ENCODE results near the gene TNFAIP8. TPM values are rescaled to one million over a fixed set of nuclear protein-coding genes. Genes with fewer than 3 reads are reported as not detected.

Gene TNFAIP8
- total and polyA plus RNA-seq, 10 of the 15 experiments (the other 5 are each of a cell fraction or from before 2014, with no cell fraction given): 124 to 324 (median 177) TPM

DNA sequence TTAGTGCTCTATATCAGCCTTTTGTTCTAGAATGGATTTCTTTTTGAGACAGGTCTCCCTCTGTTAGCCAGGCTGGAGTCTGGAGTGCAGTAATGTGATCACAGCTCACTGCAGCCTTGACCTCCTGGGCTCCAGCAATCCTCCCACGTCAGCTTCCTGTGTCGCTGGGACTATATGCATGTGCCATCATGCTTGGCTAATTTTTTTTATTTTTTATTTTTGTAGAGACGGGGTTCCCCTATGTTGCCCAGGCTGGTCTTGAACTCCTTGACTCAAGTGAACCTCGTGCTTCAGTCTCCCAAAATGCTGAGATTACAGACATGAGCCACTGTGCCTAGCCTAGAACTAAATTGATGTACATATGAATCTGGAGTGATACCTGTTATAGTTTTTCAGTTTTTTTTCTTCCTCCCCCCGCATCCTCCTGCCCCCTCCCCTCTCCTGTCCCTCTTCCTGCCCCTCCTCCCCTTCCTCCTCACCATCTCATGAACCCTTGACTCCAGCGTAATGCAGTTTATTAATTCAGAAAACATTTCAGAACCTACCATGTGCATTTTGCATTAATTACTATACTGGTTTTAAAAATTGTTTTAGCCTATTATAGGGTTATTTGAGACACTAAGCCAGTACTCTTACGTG is 37.4 kb upstream of the TNFAIP8 start (continued):
- TF ChIP-seq, protein P1, sequence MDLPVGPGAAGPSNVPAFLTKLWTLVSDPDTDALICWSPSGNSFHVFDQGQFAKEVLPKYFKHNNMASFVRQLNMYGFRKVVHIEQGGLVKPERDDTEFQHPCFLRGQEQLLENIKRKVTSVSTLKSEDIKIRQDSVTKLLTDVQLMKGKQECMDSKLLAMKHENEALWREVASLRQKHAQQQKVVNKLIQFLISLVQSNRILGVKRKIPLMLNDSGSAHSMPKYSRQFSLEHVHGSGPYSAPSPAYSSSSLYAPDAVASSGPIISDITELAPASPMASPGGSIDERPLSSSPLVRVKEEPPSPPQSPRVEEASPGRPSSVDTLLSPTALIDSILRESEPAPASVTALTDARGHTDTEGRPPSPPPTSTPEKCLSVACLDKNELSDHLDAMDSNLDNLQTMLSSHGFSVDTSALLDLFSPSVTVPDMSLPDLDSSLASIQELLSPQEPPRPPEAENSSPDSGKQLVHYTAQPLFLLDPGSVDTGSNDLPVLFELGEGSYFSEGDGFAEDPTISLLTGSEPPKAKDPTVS (IDR thresholded peaks at IDR 0.05; ENCODE audit: low read depth, low read length): no peak
- TF ChIP-seq IKZF1 (conservative IDR thresholded peaks at IDR 0.05): peak; percentile 57; the same call in 1 of the 2 replicates
- TF ChIP-seq TBL1XR1 (IDR thresholded peaks at IDR 0.05; ENCODE audit: low read depth, low read length): no peak
- TF ChIP-seq RELA (IDR thresholded peaks at IDR 0.05; ENCODE audit: borderline replicate concordance, partially characterized antibody): no peak
- TF ChIP-seq SREBF2 (IDR thresholded peaks at IDR 0.05; ENCODE audit: low read length): no peak
- no peak for TF ChIP-seq CEBPB (IDR thresholded peaks at IDR 0.05; ENCODE audit: borderline replicate concordance in 1 of 2, low read depth in 2 of 2, low read length in 2 of 2)
- no peak for TF ChIP-seq GATAD2B (conservative IDR thresholded peaks at IDR 0.05; ENCODE audit: low read depth)
- TF ChIP-seq, protein P2, sequence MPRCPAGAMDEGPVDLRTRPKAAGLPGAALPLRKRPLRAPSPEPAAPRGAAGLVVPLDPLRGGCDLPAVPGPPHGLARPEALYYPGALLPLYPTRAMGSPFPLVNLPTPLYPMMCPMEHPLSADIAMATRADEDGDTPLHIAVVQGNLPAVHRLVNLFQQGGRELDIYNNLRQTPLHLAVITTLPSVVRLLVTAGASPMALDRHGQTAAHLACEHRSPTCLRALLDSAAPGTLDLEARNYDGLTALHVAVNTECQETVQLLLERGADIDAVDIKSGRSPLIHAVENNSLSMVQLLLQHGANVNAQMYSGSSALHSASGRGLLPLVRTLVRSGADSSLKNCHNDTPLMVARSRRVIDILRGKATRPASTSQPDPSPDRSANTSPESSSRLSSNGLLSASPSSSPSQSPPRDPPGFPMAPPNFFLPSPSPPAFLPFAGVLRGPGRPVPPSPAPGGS (IDR thresholded peaks at IDR 0.05; ENCODE audit: borderline replicate concordance, insufficient read depth, low read depth, low read length, poor library complexity, severe bottlenecking): peak; percentile 52
- no peak for TF ChIP-seq ZNF217 (IDR thresholded peaks at IDR 0.05)
- no peak for TF ChIP-seq CHD2 (IDR thresholded peaks at IDR 0.05; ENCODE audit: borderline replicate concordance, low read depth, low read length)
- no peak for TF ChIP-seq MTA3 (IDR thresholded peaks at IDR 0.05; ENCODE audit: borderline replicate concordance, low read length)
- TF ChIP-seq, protein P3, sequence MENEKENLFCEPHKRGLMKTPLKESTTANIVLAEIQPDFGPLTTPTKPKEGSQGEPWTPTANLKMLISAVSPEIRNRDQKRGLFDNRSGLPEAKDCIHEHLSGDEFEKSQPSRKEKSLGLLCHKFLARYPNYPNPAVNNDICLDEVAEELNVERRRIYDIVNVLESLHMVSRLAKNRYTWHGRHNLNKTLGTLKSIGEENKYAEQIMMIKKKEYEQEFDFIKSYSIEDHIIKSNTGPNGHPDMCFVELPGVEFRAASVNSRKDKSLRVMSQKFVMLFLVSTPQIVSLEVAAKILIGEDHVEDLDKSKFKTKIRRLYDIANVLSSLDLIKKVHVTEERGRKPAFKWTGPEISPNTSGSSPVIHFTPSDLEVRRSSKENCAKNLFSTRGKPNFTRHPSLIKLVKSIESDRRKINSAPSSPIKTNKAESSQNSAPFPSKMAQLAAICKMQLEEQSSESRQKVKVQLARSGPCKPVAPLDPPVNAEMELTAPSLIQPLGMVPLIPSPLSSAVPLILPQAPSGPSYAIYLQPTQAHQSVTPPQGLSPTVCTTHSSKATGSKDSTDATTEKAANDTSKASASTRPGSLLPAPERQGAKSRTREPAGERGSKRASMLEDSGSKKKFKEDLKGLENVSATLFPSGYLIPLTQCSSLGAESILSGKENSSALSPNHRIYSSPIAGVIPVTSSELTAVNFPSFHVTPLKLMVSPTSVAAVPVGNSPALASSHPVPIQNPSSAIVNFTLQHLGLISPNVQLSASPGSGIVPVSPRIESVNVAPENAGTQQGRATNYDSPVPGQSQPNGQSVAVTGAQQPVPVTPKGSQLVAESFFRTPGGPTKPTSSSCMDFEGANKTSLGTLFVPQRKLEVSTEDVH (IDR thresholded peaks at IDR 0.05; ENCODE audit: low read depth, partially characterized antibody): no peak
- TF ChIP-seq, protein P4, sequence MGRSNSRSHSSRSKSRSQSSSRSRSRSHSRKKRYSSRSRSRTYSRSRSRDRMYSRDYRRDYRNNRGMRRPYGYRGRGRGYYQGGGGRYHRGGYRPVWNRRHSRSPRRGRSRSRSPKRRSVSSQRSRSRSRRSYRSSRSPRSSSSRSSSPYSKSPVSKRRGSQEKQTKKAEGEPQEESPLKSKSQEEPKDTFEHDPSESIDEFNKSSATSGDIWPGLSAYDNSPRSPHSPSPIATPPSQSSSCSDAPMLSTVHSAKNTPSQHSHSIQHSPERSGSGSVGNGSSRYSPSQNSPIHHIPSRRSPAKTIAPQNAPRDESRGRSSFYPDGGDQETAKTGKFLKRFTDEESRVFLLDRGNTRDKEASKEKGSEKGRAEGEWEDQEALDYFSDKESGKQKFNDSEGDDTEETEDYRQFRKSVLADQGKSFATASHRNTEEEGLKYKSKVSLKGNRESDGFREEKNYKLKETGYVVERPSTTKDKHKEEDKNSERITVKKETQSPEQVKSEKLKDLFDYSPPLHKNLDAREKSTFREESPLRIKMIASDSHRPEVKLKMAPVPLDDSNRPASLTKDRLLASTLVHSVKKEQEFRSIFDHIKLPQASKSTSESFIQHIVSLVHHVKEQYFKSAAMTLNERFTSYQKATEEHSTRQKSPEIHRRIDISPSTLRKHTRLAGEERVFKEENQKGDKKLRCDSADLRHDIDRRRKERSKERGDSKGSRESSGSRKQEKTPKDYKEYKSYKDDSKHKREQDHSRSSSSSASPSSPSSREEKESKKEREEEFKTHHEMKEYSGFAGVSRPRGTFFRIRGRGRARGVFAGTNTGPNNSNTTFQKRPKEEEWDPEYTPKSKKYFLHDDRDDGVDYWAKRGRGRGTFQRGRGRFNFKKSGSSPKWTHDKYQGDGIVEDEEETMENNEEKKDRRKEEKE (IDR thresholded peaks at IDR 0.05): no peak
- TF ChIP-seq, protein P5, sequence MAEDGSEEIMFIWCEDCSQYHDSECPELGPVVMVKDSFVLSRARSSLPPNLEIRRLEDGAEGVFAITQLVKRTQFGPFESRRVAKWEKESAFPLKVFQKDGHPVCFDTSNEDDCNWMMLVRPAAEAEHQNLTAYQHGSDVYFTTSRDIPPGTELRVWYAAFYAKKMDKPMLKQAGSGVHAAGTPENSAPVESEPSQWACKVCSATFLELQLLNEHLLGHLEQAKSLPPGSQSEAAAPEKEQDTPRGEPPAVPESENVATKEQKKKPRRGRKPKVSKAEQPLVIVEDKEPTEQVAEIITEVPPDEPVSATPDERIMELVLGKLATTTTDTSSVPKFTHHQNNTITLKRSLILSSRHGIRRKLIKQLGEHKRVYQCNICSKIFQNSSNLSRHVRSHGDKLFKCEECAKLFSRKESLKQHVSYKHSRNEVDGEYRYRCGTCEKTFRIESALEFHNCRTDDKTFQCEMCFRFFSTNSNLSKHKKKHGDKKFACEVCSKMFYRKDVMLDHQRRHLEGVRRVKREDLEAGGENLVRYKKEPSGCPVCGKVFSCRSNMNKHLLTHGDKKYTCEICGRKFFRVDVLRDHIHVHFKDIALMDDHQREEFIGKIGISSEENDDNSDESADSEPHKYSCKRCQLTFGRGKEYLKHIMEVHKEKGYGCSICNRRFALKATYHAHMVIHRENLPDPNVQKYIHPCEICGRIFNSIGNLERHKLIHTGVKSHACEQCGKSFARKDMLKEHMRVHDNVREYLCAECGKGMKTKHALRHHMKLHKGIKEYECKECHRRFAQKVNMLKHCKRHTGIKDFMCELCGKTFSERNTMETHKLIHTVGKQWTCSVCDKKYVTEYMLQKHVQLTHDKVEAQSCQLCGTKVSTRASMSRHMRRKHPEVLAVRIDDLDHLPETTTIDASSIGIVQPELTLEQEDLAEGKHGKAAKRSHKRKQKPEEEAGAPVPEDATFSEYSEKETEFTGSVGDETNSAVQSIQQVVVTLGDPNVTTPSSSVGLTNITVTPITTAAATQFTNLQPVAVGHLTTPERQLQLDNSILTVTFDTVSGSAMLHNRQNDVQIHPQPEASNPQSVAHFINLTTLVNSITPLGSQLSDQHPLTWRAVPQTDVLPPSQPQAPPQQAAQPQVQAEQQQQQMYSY (CRISPR knock-in tag; IDR thresholded peaks at IDR 0.05): no peak
- TF ChIP-seq, protein P6, sequence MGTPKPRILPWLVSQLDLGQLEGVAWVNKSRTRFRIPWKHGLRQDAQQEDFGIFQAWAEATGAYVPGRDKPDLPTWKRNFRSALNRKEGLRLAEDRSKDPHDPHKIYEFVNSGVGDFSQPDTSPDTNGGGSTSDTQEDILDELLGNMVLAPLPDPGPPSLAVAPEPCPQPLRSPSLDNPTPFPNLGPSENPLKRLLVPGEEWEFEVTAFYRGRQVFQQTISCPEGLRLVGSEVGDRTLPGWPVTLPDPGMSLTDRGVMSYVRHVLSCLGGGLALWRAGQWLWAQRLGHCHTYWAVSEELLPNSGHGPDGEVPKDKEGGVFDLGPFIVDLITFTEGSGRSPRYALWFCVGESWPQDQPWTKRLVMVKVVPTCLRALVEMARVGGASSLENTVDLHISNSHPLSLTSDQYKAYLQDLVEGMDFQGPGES (IDR thresholded peaks at IDR 0.05): no peak

Measured in GM12878 (cell line).